Mesenchymal stem cell (in vitro differentiated cells and primary cell): ENCODE results near the gene LKAAEAR1.

Experiments
- DNase-seq: peaks from one replicate; pipeline ENCODE4 v3.0.0-alpha.2; 2013
- H2AFZ ChIP-seq: one replicate; pipeline ENCODE4 v1.6.1; 2013; ENCODE audit warnings: low read depth, mild to moderate bottlenecking, control low read depth, inconsistent platforms, low read length, moderate library complexity
- H2AK5ac ChIP-seq: 2 replicates; pipeline ENCODE4 v1.6.1; 2013; ENCODE audit warnings: low read length, moderate library complexity, mild to moderate bottlenecking, inconsistent platforms; ENCODE audit not compliant: severe bottlenecking
- H2BK120ac ChIP-seq: one replicate; pipeline ENCODE4 v1.6.1; 2013; ENCODE audit warnings: low read depth, mild to moderate bottlenecking, inconsistent platforms, low read length, moderate library complexity
- H2BK12ac ChIP-seq, 2 experiments: one replicate each; pipeline ENCODE4 v1.6.1; 2013; ENCODE audit warnings: inconsistent platforms in 2 of 2, low read length in 2 of 2, mild to moderate bottlenecking in 2 of 2, moderate library complexity in 2 of 2, control low read depth in 1 of 2
- H2BK15ac ChIP-seq: one replicate; pipeline ENCODE4 v1.6.1; 2013; ENCODE audit warnings: mild to moderate bottlenecking, low read depth, inconsistent platforms; ENCODE audit not compliant: poor library complexity, severe bottlenecking
- H2BK5ac ChIP-seq: 2 replicates; pipeline ENCODE4 v1.6.1; 2013; ENCODE audit warnings: low read depth, mild to moderate bottlenecking, low read length, control low read depth, inconsistent platforms; ENCODE audit not compliant: poor library complexity, severe bottlenecking
- H3K14ac ChIP-seq, 2 experiments: one replicate each; pipeline ENCODE4 v1.6.1; 2013; ENCODE audit warnings: inconsistent platforms in 2 of 2, low read length in 2 of 2, control low read depth in 1 of 2, mild to moderate bottlenecking in 1 of 2, moderate library complexity in 1 of 2
- H3K18ac ChIP-seq, 2 experiments: one replicate each; pipeline ENCODE4 v1.6.1; 2013; ENCODE audit warnings: inconsistent platforms in 2 of 2, low read length in 2 of 2, control low read depth in 1 of 2, low read depth in 1 of 2, mild to moderate bottlenecking in 1 of 2
- H3K23ac ChIP-seq, 2 experiments: one replicate each; pipeline ENCODE4 v1.6.1; 2013; ENCODE audit warnings: inconsistent platforms in 2 of 2, low read length in 2 of 2, mild to moderate bottlenecking in 2 of 2, moderate library complexity in 2 of 2, control low read depth in 1 of 2
- H3K27ac ChIP-seq: 2 replicates; pipeline ENCODE4 v1.5.1; 2013; ENCODE audit warnings: mild to moderate bottlenecking, moderate library complexity, low read length, control low read depth, inconsistent platforms; ENCODE audit not compliant: poor library complexity, severe bottlenecking
- H3K27me3 ChIP-seq, 2 experiments: 2 replicates each; pipeline versions ENCODE4 v1.6.1 to v1.7.0; 2013; ENCODE audit warnings: low read length in 2 of 2, mild to moderate bottlenecking in 2 of 2, moderate library complexity in 2 of 2, control low read depth in 1 of 2, inconsistent platforms in 1 of 2; ENCODE audit not compliant: control insufficient read depth in 1 of 2, insufficient read depth in 1 of 2
- H3K36me3 ChIP-seq, 2 experiments: 2 replicates each; pipeline versions ENCODE4 v1.6.1 to v1.7.0; 2013; ENCODE audit warnings: low read length in 2 of 2, control low read depth in 1 of 2, inconsistent platforms in 1 of 2, low read depth in 1 of 2, mild to moderate bottlenecking in 1 of 2; ENCODE audit not compliant: insufficient read depth in 2 of 2, control insufficient read depth in 1 of 2
- H3K4ac ChIP-seq, 2 experiments: one replicate each; pipeline ENCODE4 v1.6.1; 2013; ENCODE audit warnings: inconsistent platforms in 2 of 2, low read length in 2 of 2, mild to moderate bottlenecking in 2 of 2, moderate library complexity in 2 of 2, control low read depth in 1 of 2, low read depth in 1 of 2
- H3K4me1 ChIP-seq: 2 replicates; pipeline ENCODE4 v1.6.1; 2013; ENCODE audit warnings: low read depth, low read length, control low read depth; ENCODE audit not compliant: control insufficient read depth, insufficient read depth
- H3K4me2 ChIP-seq: 2 replicates; pipeline ENCODE4 v1.6.1; 2013; ENCODE audit warnings: low read length, mild to moderate bottlenecking, inconsistent platforms; ENCODE audit not compliant: poor library complexity, severe bottlenecking
- H3K4me3 ChIP-seq, 2 experiments: 2 replicates each; pipeline versions ENCODE4 v1.5.1 to v1.7.0; 2013; ENCODE audit warnings: low read length in 2 of 2, mild to moderate bottlenecking in 2 of 2, control low read depth in 1 of 2, low read depth in 1 of 2; ENCODE audit not compliant: insufficient read depth in 1 of 2
- H3K79me1 ChIP-seq: replicated peaks from 2 replicates; pipeline ENCODE4 v1.6.1; 2013; ENCODE audit warnings: mild to moderate bottlenecking, control low read depth, low read length, inconsistent platforms; ENCODE audit not compliant: poor library complexity, severe bottlenecking
- H3K9ac ChIP-seq: 2 replicates; pipeline ENCODE4 v1.7.0; 2013; ENCODE audit warnings: mild to moderate bottlenecking, low read length, moderate library complexity
- H3K9me3 ChIP-seq: 2 replicates; pipeline ENCODE4 v1.7.0; 2013; ENCODE audit warnings: mild to moderate bottlenecking, low read length; ENCODE audit not compliant: control insufficient read depth
- H4K8ac ChIP-seq: one replicate; pipeline ENCODE4 v1.6.1; 2013; ENCODE audit warnings: inconsistent platforms, mild to moderate bottlenecking, low read length, moderate library complexity
- H4K91ac ChIP-seq: one replicate; pipeline ENCODE4 v1.6.1; 2013; ENCODE audit warnings: mild to moderate bottlenecking, low read length, inconsistent platforms
- WGBS: methylation state at CpG from one replicate; pipeline ENCODE4 v1.1.7; 2013; ENCODE audit warnings: mixed read lengths; 5-methylcytosine and 5-hydroxymethylcytosine counted together

The LKAAEAR1 gene

GRCh38 chr20:64035933-64036345 lies 48.3 kb downstream of the LKAAEAR1 start, which contains the start of gene C20orf204:
Gene C20orf204 (plus strand): TSS chr20:64036182. CDS start chr20:64036324, 142 bp downstream.
- Histone ChIP-seq H2BK12ac (no peak within 1 kb of the TSS), H3K4ac (no peak within 1 kb of the TSS), H3K23ac (no peak within 1 kb of the TSS), H3K4me2 (no peak within 1 kb of the TSS), H2BK5ac (no peak within 1 kb of the TSS), H4K91ac (no peak within 1 kb of the TSS), H3K9ac (no peak within 1 kb of the TSS), H2AFZ (no peak within 1 kb of the TSS), H3K36me3 (peaks cover 38 to 48% of the 10 kb centered on the region in 2 experiments), H3K79me1 (peaks cover 1% of the 10 kb centered on the region), H2BK15ac (no peak within 1 kb of the TSS), H4K8ac (no peak within 1 kb of the TSS), H2AK5ac (no peak within 1 kb of the TSS), H3K18ac (no peak within 1 kb of the TSS), H3K4me1 (peaks cover 38% of the 10 kb centered on the region), H3K4me3 (no peak within 1 kb of the TSS), H3K27ac (no peak within 1 kb of the TSS), H3K14ac (no peak within 1 kb of the TSS), H2BK120ac (no peak within 1 kb of the TSS), H3K9me3 (no peaks in the 10 kb centered on the region), H3K27me3 (peaks cover 21 to 42% of the 10 kb centered on the region in 2 experiments)
- no peak for DNase-seq
- whole genome bisulfite sequencing: 73% methylated on average over 9 of the region's 10 CpGs

GRCh38 chr20:64035066-64035932 lies 48.9 kb downstream of the LKAAEAR1 start:
- peaks cover 14 to 35% of the 10 kb centered on the region in 2 experiments for H3K27me3 ChIP-seq
- no peak overlapping the region for H2BK5ac ChIP-seq
- H2BK120ac ChIP-seq: no peak overlapping the region
- no peak overlapping the region for H3K14ac ChIP-seq
- H4K91ac ChIP-seq: no peak overlapping the region
- H4K8ac ChIP-seq: no peak overlapping the region
- no peak overlapping the region for H3K4me3 ChIP-seq
- no peak overlapping the region for H3K23ac ChIP-seq
- H3K4me2 ChIP-seq: no peak overlapping the region
- DNase-seq: no peak
- peaks cover 3% of the 10 kb centered on the region for H3K79me1 ChIP-seq
- H3K4me1 ChIP-seq: peaks cover 38% of the 10 kb centered on the region
- H2AK5ac ChIP-seq: no peak overlapping the region
- no peak overlapping the region for H2AFZ ChIP-seq
- H3K18ac ChIP-seq: no peak overlapping the region
- no peak overlapping the region for H3K9ac ChIP-seq
- peaks cover 45 to 55% of the 10 kb centered on the region in 2 experiments for H3K36me3 ChIP-seq
- H3K9me3 ChIP-seq: no peaks in the 10 kb centered on the region
- H3K27ac ChIP-seq: no peak overlapping the region
- H2BK15ac ChIP-seq: no peak overlapping the region
- WGBS: 86% methylated on average over 17 of the region's 17 CpGs
- H2BK12ac ChIP-seq: no peak overlapping the region
- H3K4ac ChIP-seq: no peak overlapping the region

GRCh38 chr20:64033981-64034493 lies 50.2 kb downstream of the LKAAEAR1 start:
- Histone ChIP-seq H3K23ac (no peak overlapping the region), H2BK120ac (no peak overlapping the region), H3K27ac (no peak overlapping the region), H2BK5ac (no peak overlapping the region), H2BK12ac (no peak overlapping the region), H2AK5ac (no peak overlapping the region), H3K36me3 (peaks cover 57 to 67% of the 10 kb centered on the region in 2 experiments), H3K18ac (no peak overlapping the region), H3K4me3 (no peak overlapping the region), H3K27me3 (peaks cover 9 to 23% of the 10 kb centered on the region in 2 experiments), H2BK15ac (no peak overlapping the region), H3K14ac (no peak overlapping the region), H4K8ac (no peak overlapping the region), H3K9ac (no peak overlapping the region), H3K79me1 (peaks cover 4% of the 10 kb centered on the region), H4K91ac (no peak overlapping the region), H3K4ac (no peak overlapping the region), H3K4me2 (no peak overlapping the region), H3K4me1 (peaks cover 29% of the 10 kb centered on the region), H2AFZ (no peak overlapping the region), H3K9me3 (no peaks in the 10 kb centered on the region)
- WGBS: 93% methylated on average over 11 of the region's 11 CpGs
- DNase-seq: no peak
